GM19438 (cell line): ENCODE measurements around the gene C19orf25.
"Not testable (repeated sequence)": the region's sequence is repeated elsewhere in the genome, so short reads cannot be mapped to it uniquely, and the experiment has no call there.

Experiments used
- ATAC-seq: cut with Tn5 transposase; IDR thresholded peaks from one replicate; pipeline ENCODE4 v1.9.1; 2021; ENCODE audit warnings: low read depth; ENCODE audit not compliant: unreplicated experiment

C19orf25 gene

GRCh38 chr19:1482361-1483130, 3.5 kb upstream of the C19orf25 start:
- ATAC-seq, result no peak

- no peak for ATAC-seq
Observed at GRCh38 chr19:1481893-1482360, 2.9 kb upstream of the C19orf25 start.

- ATAC-seq, result no peak
Observed at GRCh38 chr19:1481224-1481892, 2.3 kb upstream of the C19orf25 start.

GRCh38 chr19:1477056-1477455, 2.0 kb downstream of the C19orf25 start:
- not testable (repeated sequence) for ATAC-seq

- ATAC-seq, result no peak
Observed at GRCh38 chr19:1475751-1476437, 3.1 kb downstream of the C19orf25 start.

GRCh38 chr19:1474765-1475351, 4.2 kb downstream of the C19orf25 start:
- no peak for ATAC-seq

- no peak for ATAC-seq
Observed at GRCh38 chr19:1474011-1474764, 4.8 kb downstream of the C19orf25 start.

- ATAC-seq, result no peak
Observed at GRCh38 chr19:1473085-1473851, 5.7 kb downstream of the C19orf25 start.

GRCh38 chr19:1472231-1473084, 6.6 kb downstream of the C19orf25 start:
- ATAC-seq, result no peak

GRCh38 chr19:1471515-1472160, 7.4 kb downstream of the C19orf25 start:
- no peak for ATAC-seq

GRCh38 chr19:1471010-1471514, 8.0 kb downstream of the C19orf25 start:
- no peak for ATAC-seq

- no peak for ATAC-seq
Observed at GRCh38 chr19:1470305-1471009, 8.6 kb downstream of the C19orf25 start.

- no peak for ATAC-seq
Observed at GRCh38 chr19:1470055-1470304, 9.0 kb downstream of the C19orf25 start.

GRCh38 chr19:1469255-1470054, 9.6 kb downstream of the C19orf25 start:
- ATAC-seq, result no peak

- no peak for ATAC-seq
Observed at GRCh38 chr19:1468821-1469254, 10.2 kb downstream of the C19orf25 start.

GRCh38 chr19:1468274-1468820, 10.7 kb downstream of the C19orf25 start:
- no peak for ATAC-seq
